ENCODE results near the gene EMC10.
"Not testable (repeated sequence)": the region's sequence is repeated elsewhere in the genome, so short reads cannot be mapped to it uniquely, and the experiment has no call there.

The EMC10 gene

GRCh38 chr19:50516964-50517703, 40.8 kb downstream of the EMC10 start:
- DNase-seq: no peak

- DNase-seq: no peak
Measured at GRCh38 chr19:50517704-50518075, 41.4 kb downstream of the EMC10 start.

GRCh38 chr19:50518091-50519005, 42.0 kb downstream of the EMC10 start:
- no peak for DNase-seq

- no peak for DNase-seq
Measured at GRCh38 chr19:50519006-50519575, 42.8 kb downstream of the EMC10 start.

GRCh38 chr19:50520822-50521465, 44.6 kb downstream of the EMC10 start:
- DNase-seq: no peak

- no peak for DNase-seq
Measured at GRCh38 chr19:50522881-50523280, 46.6 kb downstream of the EMC10 start.

- DNase-seq: not testable (repeated sequence)
Measured at GRCh38 chr19:50528052-50528451, 51.7 kb downstream of the EMC10 start.

- DNase-seq: no peak
Measured at GRCh38 chr19:50531171-50531612, 54.9 kb downstream of the EMC10 start.

- no peak for DNase-seq
Measured at GRCh38 chr19:50532952-50533351, 56.6 kb downstream of the EMC10 start.

- no peak for DNase-seq
Measured at GRCh38 chr19:50534478-50534877, 58.2 kb downstream of the EMC10 start.

GRCh38 chr19:50535672-50536187, 59.4 kb downstream of the EMC10 start:
- DNase-seq: no peak

GRCh38 chr19:50536662-50537305, 60.5 kb downstream of the EMC10 start:
- DNase-seq: no peak

GRCh38 chr19:50537306-50537685, 61.0 kb downstream of the EMC10 start:
- no peak for DNase-seq

- no peak for DNase-seq
Measured at GRCh38 chr19:50537769-50538230, 61.5 kb downstream of the EMC10 start.
